GM23338 (cell line): ENCODE results near the gene CCDC73. TPM values are rescaled to one million over a fixed set of nuclear protein-coding genes. Genes with fewer than 3 reads are reported as not detected.

Source experiments
- ATAC-seq: fragments of 200-7000 bp; cut with Tn5 transposase; 3 replicates; pipeline ENCODE4 v1.9.1; 2020
- DNase-seq: peaks from one replicate; pipeline ENCODE4 v3.0.0-alpha.2; 2015; ENCODE audit warnings: low spot score
- H2AFZ ChIP-seq: fragments of 200-600 bp; sonication (generic); 2 replicates; pipeline ENCODE4 v1.8.0; 2016; ENCODE audit warnings: antibody characterized with exemption, mild to moderate bottlenecking, moderate library complexity
- H3F3A ChIP-seq: fragments of 200-600 bp; sonication (generic); replicated peaks from 2 replicates; pipeline ENCODE4 v1.8.0; 2017; ENCODE audit warnings: antibody characterized with exemption, mixed run types, low read depth
- H3K27ac ChIP-seq: fragments of 200-600 bp; sonication (generic); 2 replicates; pipeline ENCODE4 v1.6.1; 2016; ENCODE audit warnings: low read depth
- H3K27me3 ChIP-seq: fragments of 200-600 bp; sonication (generic); 2 replicates; pipeline ENCODE4 v1.8.0; 2016; ENCODE audit warnings: mild to moderate bottlenecking, mixed run types, moderate library complexity; ENCODE audit not compliant: insufficient read depth
- H3K36me3 ChIP-seq: fragments of 200-600 bp; sonication (generic); 2 replicates; pipeline ENCODE4 v1.8.0; 2016; ENCODE audit warnings: mild to moderate bottlenecking; ENCODE audit not compliant: insufficient read depth
- H3K4me1 ChIP-seq: fragments of 200-600 bp; sonication (generic); 2 replicates; pipeline ENCODE4 v1.8.0; 2016; ENCODE audit warnings: mild to moderate bottlenecking, moderate library complexity; ENCODE audit not compliant: insufficient read depth
- H3K4me2 ChIP-seq: fragments of 200-600 bp; sonication (generic); 2 replicates; pipeline ENCODE4 v1.7.1; 2017; ENCODE audit warnings: mixed run types
- H3K4me3 ChIP-seq: fragments of 200-600 bp; sonication (generic); 2 replicates; pipeline ENCODE4 v1.6.1; 2016; ENCODE audit warnings: mixed run types
- H3K79me2 ChIP-seq: fragments of 200-600 bp; sonication (generic); replicated peaks from 2 replicates; pipeline ENCODE4 v1.8.0; 2017; ENCODE audit warnings: mild to moderate bottlenecking; ENCODE audit not compliant: insufficient read depth
- H3K9me2 ChIP-seq: fragments of 200-600 bp; sonication (generic); 2 replicates; pipeline ENCODE4 v1.8.0; 2017; ENCODE audit not compliant: insufficient read depth
- H4K20me1 ChIP-seq: fragments of 200-600 bp; sonication (generic); replicated peaks from 2 replicates; pipeline ENCODE4 v1.8.0; 2017; ENCODE audit warnings: mild to moderate bottlenecking; ENCODE audit not compliant: insufficient read depth
- H3K27ac Mint-ChIP-seq: 2 replicates; pipeline ENCODE4 v1.8.0; 2020; ENCODE audit warnings: inconsistent platforms, mild to moderate bottlenecking, moderate library complexity, mixed read lengths
- H3K27me3 Mint-ChIP-seq: 3 replicates; pipeline ENCODE4 v1.8.0; 2022; ENCODE audit warnings: low read depth, mild to moderate bottlenecking, moderate library complexity, mixed read lengths, inconsistent platforms; ENCODE audit not compliant: insufficient read depth, poor library complexity
- H3K36me3 Mint-ChIP-seq: 3 replicates; pipeline ENCODE4 v1.8.0; 2021; ENCODE audit warnings: low read depth, mild to moderate bottlenecking, inconsistent platforms, moderate library complexity, mixed read lengths
- H3K4me1 Mint-ChIP-seq: 3 replicates; pipeline ENCODE4 v1.8.0; 2020; ENCODE audit warnings: mild to moderate bottlenecking, inconsistent platforms, mixed read lengths
- H3K4me3 Mint-ChIP-seq: 3 replicates; pipeline ENCODE4 v1.8.0; 2021; ENCODE audit warnings: moderate library complexity, mild to moderate bottlenecking, inconsistent platforms, mixed read lengths
- H3K9me3 Mint-ChIP-seq: 3 replicates; pipeline ENCODE4 v1.8.0; 2020; ENCODE audit warnings: moderate library complexity, mild to moderate bottlenecking, inconsistent platforms, mixed read lengths
- CREB1 ChIP-seq: fragments of 250-450 bp; sonication (Bioruptor Pico); IDR thresholded peaks from 2 replicates; pipeline ENCODE4 v1.5.0; 2020; ENCODE audit warnings: low read depth, mild to moderate bottlenecking, moderate library complexity
- CTCF ChIP-seq, 2 experiments: fragments of 200-600 bp in 1 of 2; sonication (generic) in 1 of 2; conservative IDR thresholded peaks; 2 replicates each; pipeline versions ENCODE4 v1.5.1 to v1.6.1; 2016 to 2017; ENCODE audit warnings: antibody characterized with exemption in 2 of 2, low read depth in 2 of 2, mild to moderate bottlenecking in 2 of 2, moderate library complexity in 1 of 2
- JUNB ChIP-seq: IDR thresholded peaks from one replicate; pipeline ENCODE4 v1.6.1; 2016; ENCODE audit warnings: antibody characterized with exemption; ENCODE audit not compliant: unreplicated experiment
- STAT1 ChIP-seq: IDR thresholded peaks from one replicate; pipeline ENCODE4 v1.6.1; 2016; ENCODE audit warnings: antibody characterized with exemption; ENCODE audit not compliant: unreplicated experiment
- ZNF331 ChIP-seq: fragments of 250-450 bp; sonication (Bioruptor Pico); IDR thresholded peaks from 2 replicates; pipeline ENCODE4 v1.5.0; 2020; ENCODE audit warnings: low read depth, mild to moderate bottlenecking, moderate library complexity
- ZNF462 ChIP-seq: fragments of 250-450 bp; sonication (Bioruptor Pico); IDR thresholded peaks from 2 replicates; pipeline ENCODE4 v1.5.0; 2020; ENCODE audit warnings: mild to moderate bottlenecking, moderate library complexity
- polyA plus RNA-seq: library from polyadenylated mRNA; unstranded; fragments of >200 nt; fragmentation: Nextera tagmentation; extraction: Ambion mirVana; gene quantifications from 2 replicates; pipeline ENCODE4 v1.2.1, GENCODE V29; 2016
- total RNA-seq: library from RNA; depleted of rRNA; stranded (reverse); fragments of >200 nt; shearing (Covaris generic); gene quantifications from 2 replicates; pipeline ENCODE4 v1.2.3, GENCODE V29; 2014

CCDC73 gene
- total and polyA plus RNA-seq, 2 experiments from 2014 or later = 0.06 TPM; not detected in 1

DNA sequence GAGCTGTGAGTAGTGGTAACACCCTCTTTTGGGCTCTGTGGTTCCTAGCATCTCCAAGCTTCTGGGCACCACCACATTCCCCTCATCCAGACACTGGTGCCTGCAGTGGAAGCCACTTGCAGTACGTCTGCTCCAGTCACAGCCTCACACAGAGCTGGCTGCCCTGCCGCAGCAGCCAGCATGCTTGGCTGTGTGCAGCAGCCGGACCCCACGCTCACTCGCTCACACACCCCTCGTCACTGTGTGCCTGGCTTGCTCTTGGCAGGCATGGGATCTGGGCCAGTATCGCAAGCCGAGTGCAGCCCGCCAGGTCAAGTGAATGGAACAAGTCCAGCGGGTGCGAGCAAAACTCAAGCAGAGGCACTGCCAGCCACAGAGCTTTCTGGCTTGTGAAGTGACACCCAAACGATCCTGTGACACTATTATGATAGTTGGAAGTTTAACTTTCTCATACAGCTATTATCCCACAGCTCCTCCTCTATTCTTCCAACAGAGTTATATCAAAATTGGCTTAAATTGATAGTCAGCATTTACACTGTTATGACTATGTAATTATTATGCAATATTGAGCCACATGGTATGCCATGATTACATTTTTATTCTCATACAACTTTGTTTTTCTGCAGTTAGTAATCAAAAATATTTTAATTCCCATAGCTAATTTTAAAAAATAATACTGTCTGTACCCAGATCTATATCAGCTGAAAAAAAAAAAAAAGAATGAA, 89.0 kb downstream of the CCDC73 start:
- no peaks in the 10 kb centered on the region for H3F3A ChIP-seq
- no peak overlapping the region for H3K27ac ChIP-seq
- DNase-seq = no peak
- no peak overlapping the region for H3K27ac Mint-ChIP-seq
- H3K4me1 Mint-ChIP-seq = no peaks in the 10 kb centered on the region
- no peaks in the 10 kb centered on the region for H3K27me3 ChIP-seq
- no peak overlapping the region for H3K4me3 ChIP-seq
- peaks cover 20% of the 10 kb centered on the region for H3K9me3 Mint-ChIP-seq
- H3K36me3 ChIP-seq = no peaks in the 10 kb centered on the region
- no peak for ATAC-seq
- peaks cover 3% of the 10 kb centered on the region for H3K27me3 Mint-ChIP-seq
- no peak overlapping the region for H2AFZ ChIP-seq
- no peaks in the 10 kb centered on the region for H4K20me1 ChIP-seq
- no peaks in the 10 kb centered on the region for H3K4me1 ChIP-seq
- no peaks in the 10 kb centered on the region for H3K79me2 ChIP-seq
- no peak overlapping the region for H3K4me2 ChIP-seq
- H3K4me3 Mint-ChIP-seq = no peak overlapping the region
- H3K36me3 Mint-ChIP-seq = peaks cover 10% of the 10 kb centered on the region; the same call in 2 of the 3 replicates
- H3K9me2 ChIP-seq = no peaks in the 10 kb centered on the region
- no peak for TF ChIP-seq CREB1 (CRISPR knock-in tag)
- no peak for TF ChIP-seq ZNF331 (CRISPR knock-in tag)
- no peak for TF ChIP-seq STAT1
- TF ChIP-seq ZNF462 (CRISPR knock-in tag) = no peak
- TF ChIP-seq JUNB = no peak
- no peak for TF ChIP-seq CTCF (conservative IDR thresholded peaks at IDR 0.05; ENCODE audit: low read depth in 2 of 2)
